AG09319 (cell line): ENCODE measurements around the gene MRPL4.

ENCODE experiments used
- DNase-seq: peaks from one replicate; pipeline ENCODE4 v3.0.0-alpha.2; 2010; ENCODE audit warnings: low read depth; ENCODE audit errors: extremely low read depth
- TF ChIP-seq, protein P1 (sequence below): IDR thresholded peaks from 2 replicates; pipeline ENCODE4 v1.5.1; 2011; ENCODE audit warnings: low read depth, mild to moderate bottlenecking, inconsistent platforms, low read length, moderate library complexity

MRPL4 gene

DNA sequence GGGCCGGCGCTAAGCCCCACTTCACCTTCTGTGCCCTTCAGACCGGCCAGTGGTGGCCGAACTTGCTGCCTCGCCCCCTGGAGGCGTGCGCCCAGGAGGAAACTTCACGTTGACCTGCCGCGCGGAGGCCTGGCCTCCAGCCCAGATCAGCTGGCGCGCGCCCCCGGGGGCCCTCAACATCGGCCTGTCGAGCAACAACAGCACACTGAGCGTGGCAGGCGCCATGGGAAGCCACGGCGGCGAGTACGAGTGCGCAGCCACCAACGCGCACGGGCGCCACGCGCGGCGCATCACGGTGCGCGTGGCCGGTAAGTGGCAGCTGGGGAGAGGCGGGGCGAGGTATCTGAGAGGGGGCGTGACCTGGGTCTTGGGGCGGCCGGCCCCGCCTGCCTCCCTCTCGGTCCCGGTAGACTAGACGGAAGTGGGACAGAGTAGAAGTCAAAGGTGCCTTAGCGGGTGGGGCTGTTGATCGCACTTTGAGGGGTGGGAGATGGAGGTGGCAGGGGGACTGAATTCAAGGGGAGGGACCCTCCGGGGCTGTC lies 43.4 kb downstream of the MRPL4 start:
- no peak for DNase-seq
- TF ChIP-seq, protein P1, sequence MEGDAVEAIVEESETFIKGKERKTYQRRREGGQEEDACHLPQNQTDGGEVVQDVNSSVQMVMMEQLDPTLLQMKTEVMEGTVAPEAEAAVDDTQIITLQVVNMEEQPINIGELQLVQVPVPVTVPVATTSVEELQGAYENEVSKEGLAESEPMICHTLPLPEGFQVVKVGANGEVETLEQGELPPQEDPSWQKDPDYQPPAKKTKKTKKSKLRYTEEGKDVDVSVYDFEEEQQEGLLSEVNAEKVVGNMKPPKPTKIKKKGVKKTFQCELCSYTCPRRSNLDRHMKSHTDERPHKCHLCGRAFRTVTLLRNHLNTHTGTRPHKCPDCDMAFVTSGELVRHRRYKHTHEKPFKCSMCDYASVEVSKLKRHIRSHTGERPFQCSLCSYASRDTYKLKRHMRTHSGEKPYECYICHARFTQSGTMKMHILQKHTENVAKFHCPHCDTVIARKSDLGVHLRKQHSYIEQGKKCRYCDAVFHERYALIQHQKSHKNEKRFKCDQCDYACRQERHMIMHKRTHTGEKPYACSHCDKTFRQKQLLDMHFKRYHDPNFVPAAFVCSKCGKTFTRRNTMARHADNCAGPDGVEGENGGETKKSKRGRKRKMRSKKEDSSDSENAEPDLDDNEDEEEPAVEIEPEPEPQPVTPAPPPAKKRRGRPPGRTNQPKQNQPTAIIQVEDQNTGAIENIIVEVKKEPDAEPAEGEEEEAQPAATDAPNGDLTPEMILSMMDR, result no peak; the same call in none of the 2 replicates

DNA sequence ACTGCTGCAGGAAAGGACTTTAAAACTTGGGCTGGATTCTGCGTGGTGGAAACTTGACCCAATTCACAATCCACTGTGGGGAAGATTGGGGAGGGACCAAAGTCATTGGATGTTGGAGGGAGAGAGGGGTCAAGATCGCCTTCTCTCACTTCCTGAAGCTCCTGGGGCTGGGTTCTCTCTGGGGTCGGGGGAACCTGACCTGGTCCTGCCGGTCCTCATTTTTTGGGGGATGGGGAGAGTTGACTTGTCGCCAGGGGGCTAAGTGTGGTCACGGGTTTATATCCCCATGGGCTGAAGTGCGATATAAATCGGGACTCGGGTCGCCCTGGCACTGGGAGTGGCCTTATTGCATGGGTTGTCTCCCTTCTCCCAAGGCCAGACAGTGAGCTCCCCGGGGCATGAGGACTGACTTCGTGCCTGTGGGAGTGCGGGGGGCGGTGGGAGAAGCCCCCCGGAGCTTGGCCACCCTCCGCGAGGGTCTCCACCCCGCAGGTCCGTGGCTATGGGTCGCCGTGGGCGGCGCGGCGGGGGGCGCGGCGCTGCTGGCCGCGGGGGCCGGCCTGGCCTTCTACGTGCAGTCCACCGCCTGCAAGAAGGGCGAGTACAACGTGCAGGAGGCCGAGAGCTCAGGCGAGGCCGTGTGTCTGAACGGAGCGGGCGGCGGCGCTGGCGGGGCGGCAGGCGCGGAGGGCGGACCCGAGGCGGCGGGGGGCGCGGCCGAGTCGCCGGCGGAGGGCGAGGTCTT lies 44.0 kb downstream of the MRPL4 start:
- TF ChIP-seq, protein P1, result no peak
- no peak for DNase-seq

DNA sequence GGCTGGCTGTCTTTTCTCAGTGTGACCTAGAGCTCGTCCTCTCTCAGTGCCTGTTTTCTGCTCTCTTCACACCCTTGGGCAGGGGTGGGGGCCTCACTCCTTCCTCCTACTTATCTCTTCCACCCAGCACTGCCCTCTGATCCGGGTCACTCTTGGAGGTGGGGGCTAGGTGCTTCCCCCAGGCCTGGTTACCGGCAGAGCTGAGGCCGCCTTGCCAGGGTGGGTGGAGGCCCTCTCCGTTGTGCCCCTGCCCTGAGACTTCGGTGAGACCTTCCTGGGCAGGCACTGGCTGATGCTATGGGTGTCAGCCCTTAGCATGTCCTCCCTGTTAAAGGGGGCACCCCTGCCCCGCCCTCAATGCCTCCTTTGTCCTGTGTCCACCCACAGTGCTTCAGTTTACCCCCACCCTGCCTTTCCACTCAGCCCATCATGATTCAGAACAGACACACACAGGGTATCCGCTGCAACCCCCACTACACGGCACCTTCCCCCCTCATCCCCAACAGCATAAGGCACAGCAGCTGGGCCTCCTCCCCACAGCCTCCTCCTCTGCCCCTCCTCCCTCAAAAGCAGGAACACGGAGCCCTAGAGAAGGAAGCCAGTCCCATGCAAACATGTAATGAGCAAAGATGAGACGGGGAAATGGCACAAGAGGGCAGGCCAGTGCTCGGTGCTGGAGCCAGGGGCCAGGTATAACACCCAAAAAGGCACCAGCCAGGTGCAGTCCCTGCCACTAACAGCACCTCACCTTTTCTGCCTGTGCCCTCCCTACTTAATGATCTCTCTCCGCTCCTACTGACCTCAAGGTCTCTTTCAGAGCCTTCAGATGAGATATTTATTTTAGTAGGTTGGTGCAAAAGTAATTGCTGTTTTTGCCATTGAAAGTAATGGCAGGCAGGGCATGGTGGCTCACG lies 47.8 kb downstream of the MRPL4 start:
- TF ChIP-seq, protein P1, result no peak
- DNase-seq, result no peak

DNA sequence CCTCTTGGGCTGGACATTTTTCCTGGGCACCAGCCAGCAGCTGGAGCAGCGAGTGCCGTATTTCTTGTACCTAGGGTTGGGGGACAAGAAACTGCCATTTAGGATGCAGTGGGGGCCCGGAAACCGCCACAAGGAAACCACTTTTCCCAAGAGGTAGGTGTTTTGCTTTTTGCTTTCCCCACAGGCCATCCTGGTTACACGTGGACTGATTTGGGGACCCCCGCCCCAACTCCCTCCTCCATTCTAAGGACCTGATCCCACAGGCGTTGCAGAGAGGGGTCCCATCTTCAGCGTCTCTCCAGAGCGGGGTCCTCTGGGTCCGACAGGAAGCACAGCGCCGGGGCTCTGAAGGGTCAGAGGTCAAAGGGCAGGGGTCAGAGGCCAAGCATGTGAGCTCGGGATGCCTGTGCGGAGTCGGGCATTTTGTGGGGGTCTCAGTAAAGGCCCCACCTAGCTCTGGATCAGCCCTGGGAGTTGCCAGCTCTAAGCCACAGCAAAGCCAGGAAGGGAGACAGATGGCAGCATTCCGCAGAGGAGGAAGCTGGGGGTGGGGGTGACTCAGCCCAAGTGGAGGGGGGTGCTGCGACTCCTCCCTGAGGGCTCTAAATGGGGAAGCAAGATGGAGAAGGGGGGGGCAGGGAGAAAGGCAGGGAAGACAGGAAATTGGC lies 53.3 kb downstream of the MRPL4 start:
- TF ChIP-seq, protein P1, result no peak
- no peak for DNase-seq

DNA sequence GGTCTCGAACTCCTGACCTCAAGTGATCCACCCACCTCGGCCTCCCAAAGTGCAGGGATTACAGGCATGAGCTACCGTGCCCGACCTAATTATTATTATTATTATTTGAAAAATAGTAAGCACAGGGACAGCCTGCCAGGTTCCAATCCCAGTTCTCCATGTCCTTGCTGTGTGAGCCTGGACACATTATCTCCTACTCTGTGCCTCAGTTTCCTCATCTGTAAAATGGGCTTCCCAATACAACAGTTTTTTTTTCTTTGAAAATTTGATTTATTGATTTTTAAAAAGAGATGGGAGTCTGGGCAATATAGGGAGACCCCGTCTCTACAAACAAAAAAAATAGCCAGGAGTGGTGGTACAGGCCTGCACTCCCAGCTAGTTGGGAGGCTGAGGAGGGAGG lies 54.3 kb downstream of the MRPL4 start:
- DNase-seq, result no peak
- TF ChIP-seq, protein P1, result no peak

DNA sequence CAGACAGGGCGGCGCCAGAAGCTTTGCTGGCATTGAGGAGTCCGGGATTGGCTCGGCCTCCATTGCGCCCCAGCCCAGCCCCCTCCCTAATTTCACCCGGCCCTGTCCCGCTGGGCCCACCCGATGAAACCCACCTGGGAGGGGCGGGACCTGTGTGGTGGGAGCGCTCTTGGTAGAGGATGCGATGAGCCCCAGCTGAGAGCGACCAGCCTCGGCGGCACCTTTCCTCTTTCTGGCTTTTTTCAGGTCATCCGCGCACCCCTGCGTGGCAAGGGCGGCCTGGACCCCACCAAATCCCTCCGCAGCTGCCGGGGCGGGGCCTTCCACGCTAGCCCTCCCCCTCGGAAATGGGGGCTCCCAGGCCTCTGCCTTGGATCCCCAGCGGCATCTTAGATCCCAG lies 57.4 kb downstream of the MRPL4 start, which contains the start of gene ZGLP1:
TSS of gene ZGLP1 (minus strand) at position 393 of the 400 bp plus-strand sequence.
- no peak for DNase-seq
- TF ChIP-seq, protein P1, result no peak
